C4-2B (cell line): ENCODE measurements around the gene C1orf21.

Experiments used
- ZFX ChIP-seq: fragments of 450-650 bp; IDR thresholded peaks from 2 replicates; pipeline ENCODE4 v1.6.1; 2017
- TF ChIP-seq, protein P1 (sequence below): fragments of 450-650 bp; conservative IDR thresholded peaks from 2 replicates; pipeline ENCODE4 v1.5.1; 2017; ENCODE audit warnings: mild to moderate bottlenecking

DNA sequence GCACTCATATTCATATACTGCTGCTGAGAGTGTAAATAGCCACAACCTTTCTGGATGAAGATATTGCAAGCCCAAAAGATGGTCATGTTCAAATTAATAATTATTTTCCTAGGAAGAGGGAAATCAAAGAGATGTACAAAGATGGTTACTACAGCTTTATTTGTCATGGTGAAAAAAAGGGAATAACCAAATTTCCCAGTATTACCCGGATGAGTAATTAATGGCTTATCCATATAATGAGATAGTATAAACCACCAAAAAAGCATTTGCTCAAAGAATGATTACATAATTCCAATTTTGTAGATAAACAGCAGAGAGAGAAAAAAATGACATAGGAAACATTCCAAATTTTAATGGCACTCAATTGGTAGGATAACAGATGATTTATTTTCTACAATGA lies 165.6 kb downstream of the C1orf21 start:
- TF ChIP-seq, protein P1, sequence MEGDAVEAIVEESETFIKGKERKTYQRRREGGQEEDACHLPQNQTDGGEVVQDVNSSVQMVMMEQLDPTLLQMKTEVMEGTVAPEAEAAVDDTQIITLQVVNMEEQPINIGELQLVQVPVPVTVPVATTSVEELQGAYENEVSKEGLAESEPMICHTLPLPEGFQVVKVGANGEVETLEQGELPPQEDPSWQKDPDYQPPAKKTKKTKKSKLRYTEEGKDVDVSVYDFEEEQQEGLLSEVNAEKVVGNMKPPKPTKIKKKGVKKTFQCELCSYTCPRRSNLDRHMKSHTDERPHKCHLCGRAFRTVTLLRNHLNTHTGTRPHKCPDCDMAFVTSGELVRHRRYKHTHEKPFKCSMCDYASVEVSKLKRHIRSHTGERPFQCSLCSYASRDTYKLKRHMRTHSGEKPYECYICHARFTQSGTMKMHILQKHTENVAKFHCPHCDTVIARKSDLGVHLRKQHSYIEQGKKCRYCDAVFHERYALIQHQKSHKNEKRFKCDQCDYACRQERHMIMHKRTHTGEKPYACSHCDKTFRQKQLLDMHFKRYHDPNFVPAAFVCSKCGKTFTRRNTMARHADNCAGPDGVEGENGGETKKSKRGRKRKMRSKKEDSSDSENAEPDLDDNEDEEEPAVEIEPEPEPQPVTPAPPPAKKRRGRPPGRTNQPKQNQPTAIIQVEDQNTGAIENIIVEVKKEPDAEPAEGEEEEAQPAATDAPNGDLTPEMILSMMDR: no peak; the same call in 1 of the 2 replicates
- no peak for TF ChIP-seq ZFX
